Tibial artery (tissue), 4 donors: ENCODE results near the gene CNR2.
"Not testable (repeated sequence)": the region's sequence is repeated elsewhere in the genome, so short reads cannot be mapped to it uniquely, and the experiment has no call there.

Source experiments
- DNase-seq, 2 donors: peaks; one replicate each; pipeline ENCODE4 v3.0.0-alpha.2; 2019
- H3K27ac ChIP-seq, 2 donors: fragments of 200-600 bp; sonication (generic) in 1 of 2; 1 replicate in 1 of 2; 2 replicates in 1 of 2; pipeline ENCODE4 v1.5.1; 2018 to 2019; ENCODE audit warnings: mild to moderate bottlenecking in 1 of 2
- H3K27me3 ChIP-seq, 2 donors: fragments of 200-600 bp; sonication (generic) in 1 of 2; one replicate each; pipeline versions ENCODE4 v1.5.1 to v1.6.0; 2016 to 2019
- H3K36me3 ChIP-seq, 3 donors: fragments of 200-600 bp; sonication (generic) in 2 of 3; one replicate each; pipeline ENCODE4 v1.5.1; 2016 to 2019; ENCODE audit warnings: mild to moderate bottlenecking in 2 of 3
- H3K4me1 ChIP-seq, 4 donors: fragments of 200-600 bp; sonication (generic) in 2 of 4; 1 replicate in 3 of 4; 2 replicates in 1 of 4; pipeline ENCODE4 v1.5.1; 2016 to 2019
- H3K4me3 ChIP-seq, 2 donors: fragments of 200-600 bp; sonication (generic) in 1 of 2; 1 replicate in 1 of 2; 2 replicates in 1 of 2; pipeline ENCODE4 v1.5.1; 2018 to 2019; ENCODE audit warnings: mild to moderate bottlenecking in 2 of 2
- H3K9me3 ChIP-seq, 3 donors: fragments of 200-600 bp; sonication (generic) in 1 of 3; one replicate each; pipeline ENCODE4 v1.5.1; 2016 to 2019
- CTCF ChIP-seq, 2 experiments: fragments of 200-600 bp in 1 of 2; fragments of 450-650 bp in 1 of 2; IDR thresholded peaks; one replicate each; pipeline ENCODE4 v1.5.1; 2017 to 2019; ENCODE audit warnings: antibody characterized with exemption in 2 of 2, mild to moderate bottlenecking in 1 of 2, moderate library complexity in 1 of 2
- intact Hi-C: fragments of 100-400 bp; cut with DNase I; formaldehyde crosslinking; loops from one replicate; pipeline ENCODE4 v1.15.0; 2023; ENCODE audit warnings: low total_unique reads

CNR2 gene

GRCh38 chr1:23913212-23913880, at the start of gene CNR2:
Gene CNR2, minus strand, starts transcription at chr1:23913362. Its CDS starts 37,745 bp downstream, at chr1:23875617.
- no peaks in the 10 kb centered on the region for H3K36me3 ChIP-seq
- intact Hi-C loops: loop anchor here (10.0 kb wide), 2 partner anchors 49 to 99 kb away; partner anchors contain the start of gene FUCA1
- no peaks in the 10 kb centered on the region for H3K9me3 ChIP-seq
- H3K4me3 ChIP-seq: no peak within 1 kb of the TSS
- TF ChIP-seq CTCF (IDR thresholded peaks at IDR 0.05): no peak
- peaks cover 0 to 22% of the 10 kb centered on the region in 2 donors for H3K27me3 ChIP-seq
- no peaks in the 10 kb centered on the region for H3K4me1 ChIP-seq
- no peak for DNase-seq
- no peak within 1 kb of the TSS for H3K27ac ChIP-seq

- no peak for TF ChIP-seq CTCF (IDR thresholded peaks at IDR 0.05)
- Histone ChIP-seq H3K9me3 (no peaks in the 10 kb centered on the region), H3K27ac (peak overlapping the region; percentile 95 to 99), H3K36me3 (peaks cover 5 to 19% (median 12%) of the 10 kb centered on the region in 3 donors), H3K4me1 (peaks cover 0 to 41% (median 12%) of the 10 kb centered on the region in 4 donors), H3K4me3 (peak overlapping the region; percentile 71 to 81), H3K27me3 (no peaks in the 10 kb centered on the region)
- DNase-seq: no peak
- intact Hi-C loops: no loop called here
Measured at GRCh38 chr1:23960291-23961020, 47.3 kb upstream of the CNR2 start.

GRCh38 chr1:23959461-23960290, 46.5 kb upstream of the CNR2 start, which contains the start of gene PNRC2:
Gene PNRC2, plus strand, starts transcription at chr1:23959828. Its CDS starts 1,630 bp downstream, at chr1:23961458.
- peak; percentile 98 for DNase-seq
- intact Hi-C loops: loop anchor here (5.0 kb wide), 1 partner anchor 63 kb away; no protein-coding TSS in a partner anchor
- H3K36me3 ChIP-seq: peaks cover 5 to 17% (median 5%) of the 10 kb centered on the region in 3 donors
- peak within 1 kb of the TSS; percentile 95 to 99 for H3K27ac ChIP-seq
- H3K4me1 ChIP-seq: peaks cover 0 to 34% (median 9%) of the 10 kb centered on the region in 4 donors
- H3K4me3 ChIP-seq: peak within 1 kb of the TSS; percentile 71 to 81
- H3K9me3 ChIP-seq: no peaks in the 10 kb centered on the region
- TF ChIP-seq CTCF (IDR thresholded peaks at IDR 0.05): no peak
- H3K27me3 ChIP-seq: no peaks in the 10 kb centered on the region

GRCh38 chr1:23958810-23959460, 45.8 kb upstream of the CNR2 start:
- intact Hi-C loops: loop anchor here (5.0 kb wide), 1 partner anchor 63 kb away; no protein-coding TSS in a partner anchor
- H3K27me3 ChIP-seq: no peaks in the 10 kb centered on the region
- H3K36me3 ChIP-seq: peaks cover 5 to 10% (median 5%) of the 10 kb centered on the region in 3 donors
- H3K27ac ChIP-seq: peak overlapping the region; percentile 95 to 99
- peaks cover 0 to 26% (median 3%) of the 10 kb centered on the region in 4 donors for H3K4me1 ChIP-seq
- peak; percentile 92 to 93 for DNase-seq
- no peaks in the 10 kb centered on the region for H3K9me3 ChIP-seq
- peak; percentile 32 to 46 for TF ChIP-seq CTCF (IDR thresholded peaks at IDR 0.05)
- peak overlapping the region; percentile 71 to 81 for H3K4me3 ChIP-seq

GRCh38 chr1:23958040-23958809, 45.1 kb upstream of the CNR2 start:
- not testable (repeated sequence) for H3K36me3 ChIP-seq, DNase-seq, H3K9me3 ChIP-seq, H3K27me3 ChIP-seq
- Histone ChIP-seq H3K4me1 (peaks cover 0 to 19% (median 1%) of the 10 kb centered on the region in 4 donors), H3K27ac (peak overlapping the region; percentile 95 to 99), H3K4me3 (peak overlapping the region; percentile 71 to 81)
- intact Hi-C loops: loop anchor here (5.0 kb wide), 1 partner anchor 64 kb away; no protein-coding TSS in a partner anchor
